HG03103 (cell line): ENCODE results near the gene HORMAD1.
A peak's percentile ranks its signal among the peaks of the same experiment; 100 is the strongest.
"Not testable (repeated sequence)": the region's sequence is repeated elsewhere in the genome, so short reads cannot be mapped to it uniquely, and the experiment has no call there.

Experiments
- ATAC-seq: cut with Tn5 transposase; IDR thresholded peaks from one replicate; pipeline ENCODE4 v1.9.1; 2021; ENCODE audit warnings: low read depth; ENCODE audit not compliant: unreplicated experiment

Gene HORMAD1, protein sequence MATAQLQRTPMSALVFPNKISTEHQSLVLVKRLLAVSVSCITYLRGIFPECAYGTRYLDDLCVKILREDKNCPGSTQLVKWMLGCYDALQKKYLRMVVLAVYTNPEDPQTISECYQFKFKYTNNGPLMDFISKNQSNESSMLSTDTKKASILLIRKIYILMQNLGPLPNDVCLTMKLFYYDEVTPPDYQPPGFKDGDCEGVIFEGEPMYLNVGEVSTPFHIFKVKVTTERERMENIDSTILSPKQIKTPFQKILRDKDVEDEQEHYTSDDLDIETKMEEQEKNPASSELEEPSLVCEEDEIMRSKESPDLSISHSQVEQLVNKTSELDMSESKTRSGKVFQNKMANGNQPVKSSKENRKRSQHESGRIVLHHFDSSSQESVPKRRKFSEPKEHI

DNA sequence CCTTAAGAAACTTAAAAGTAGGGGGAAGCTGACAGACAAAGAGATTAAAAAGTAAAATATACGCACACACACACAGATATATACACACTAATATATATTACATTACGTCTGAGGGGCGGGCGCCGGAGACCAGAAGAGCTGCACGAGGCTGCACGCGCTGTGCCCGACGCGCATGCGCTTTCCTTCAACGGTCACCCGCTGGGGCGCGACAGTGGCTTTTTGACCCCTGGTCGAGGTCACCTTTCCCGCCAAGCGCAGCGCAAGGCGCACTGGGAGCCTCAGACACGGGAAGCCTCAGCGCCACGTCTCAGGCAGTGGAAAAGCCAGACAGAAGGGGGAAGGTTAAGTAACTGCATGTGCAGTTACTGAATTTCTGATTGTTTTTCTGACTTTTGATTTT lies at the start of gene HORMAD1:
Gene HORMAD1 (minus strand): TSS at position 193 of the 400 bp plus-strand sequence. CDS start 1,390 bp downstream, outside the sequence.
- ATAC-seq, result no peak

DNA sequence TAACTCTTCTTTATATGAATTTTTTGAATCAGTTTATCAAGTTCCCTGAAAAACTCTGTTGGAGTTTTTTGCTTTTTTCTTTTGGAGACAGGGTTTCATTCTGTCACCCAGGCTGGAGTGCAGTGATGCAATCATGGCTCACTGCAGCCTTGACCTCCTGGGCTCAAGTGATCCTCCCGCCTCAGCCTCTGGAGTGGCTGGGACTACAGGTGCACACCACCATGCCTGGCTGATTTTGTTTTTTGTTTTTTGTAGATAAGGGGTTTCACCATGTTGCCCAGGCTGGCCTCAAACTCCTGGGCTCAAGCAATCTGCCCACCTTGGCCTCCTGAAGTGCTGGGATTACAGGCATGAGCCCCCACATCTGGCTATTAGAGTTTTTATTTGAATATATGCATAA lies 47.0 kb upstream of the HORMAD1 start:
- not testable (repeated sequence) for ATAC-seq

DNA sequence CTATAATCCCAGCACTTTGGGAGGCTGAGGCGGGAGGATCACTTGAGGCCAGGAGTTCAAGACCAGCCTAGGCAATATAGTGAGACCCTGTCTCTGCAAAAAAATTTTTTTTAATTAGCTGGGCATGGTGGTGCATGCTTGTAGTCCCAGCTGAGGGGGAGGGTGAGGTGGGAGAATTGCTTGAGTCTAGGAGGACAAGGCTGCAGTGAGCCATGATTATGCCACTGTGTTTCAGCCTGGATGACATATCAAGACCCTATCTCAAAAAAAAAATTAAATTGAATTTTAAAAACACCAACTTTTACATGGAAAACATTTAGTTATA lies 45.2 kb upstream of the HORMAD1 start:
- ATAC-seq, result not testable (repeated sequence)

DNA sequence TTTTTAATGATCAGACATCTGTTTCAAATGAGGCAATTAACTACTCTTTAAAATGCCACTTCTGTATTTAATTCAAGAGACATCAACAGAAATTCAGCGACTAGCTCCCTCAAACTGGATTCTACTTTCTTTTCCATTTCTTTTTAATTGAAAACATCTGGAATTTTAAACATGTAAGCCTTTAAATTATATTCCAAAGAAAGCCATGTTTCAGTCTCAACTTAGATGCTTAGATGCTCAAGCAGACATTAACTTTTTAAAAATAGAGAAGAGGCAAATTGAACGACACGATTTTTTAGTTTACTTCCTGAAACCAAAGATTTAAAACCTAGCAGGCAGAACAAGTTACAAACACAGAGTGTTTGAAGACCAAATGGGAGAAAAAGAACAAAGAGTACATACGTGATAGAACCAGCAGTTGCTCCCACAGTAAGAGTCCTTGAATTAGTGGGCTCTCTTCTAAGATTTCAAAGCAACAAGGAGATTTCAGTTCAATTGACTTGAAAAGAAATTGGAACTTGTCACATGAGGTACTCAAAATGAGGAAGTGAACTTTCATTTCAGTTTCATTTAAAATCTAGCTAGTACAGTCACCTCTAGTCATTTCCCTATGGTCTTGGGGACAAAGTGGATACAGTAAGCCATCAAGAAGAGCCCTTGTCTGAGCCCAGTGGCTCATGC lies 44.7 kb upstream of the HORMAD1 start, which contains the start of gene CTSS:
Gene CTSS (minus strand): TSS at position 483 of the 681 bp plus-strand sequence. CDS start 1,015 bp downstream, outside the sequence.
- ATAC-seq, result peak; percentile 68

DNA sequence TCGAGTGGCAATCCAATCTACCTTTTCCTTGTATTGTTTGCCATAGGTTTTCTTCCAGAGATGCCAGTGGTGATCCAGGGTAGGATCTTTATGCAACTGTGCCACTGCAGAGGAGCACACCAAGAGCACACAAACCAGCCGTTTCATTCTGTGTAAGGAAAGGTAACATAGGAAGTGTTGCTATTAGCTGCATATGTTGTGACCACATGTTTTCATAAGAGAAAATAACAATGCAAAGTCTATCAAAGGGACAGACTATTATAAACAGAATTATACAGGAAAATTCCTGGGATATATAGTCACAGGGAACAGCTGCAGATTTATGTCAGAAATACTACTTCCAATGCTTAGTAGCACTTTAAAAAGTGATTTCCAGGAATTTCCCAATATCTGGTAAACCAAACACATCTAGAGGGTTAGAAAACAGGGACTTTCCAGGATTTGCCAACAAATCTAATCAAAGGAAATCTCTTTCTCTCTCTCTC lies 44.0 kb upstream of the HORMAD1 start:
- no peak for ATAC-seq

DNA sequence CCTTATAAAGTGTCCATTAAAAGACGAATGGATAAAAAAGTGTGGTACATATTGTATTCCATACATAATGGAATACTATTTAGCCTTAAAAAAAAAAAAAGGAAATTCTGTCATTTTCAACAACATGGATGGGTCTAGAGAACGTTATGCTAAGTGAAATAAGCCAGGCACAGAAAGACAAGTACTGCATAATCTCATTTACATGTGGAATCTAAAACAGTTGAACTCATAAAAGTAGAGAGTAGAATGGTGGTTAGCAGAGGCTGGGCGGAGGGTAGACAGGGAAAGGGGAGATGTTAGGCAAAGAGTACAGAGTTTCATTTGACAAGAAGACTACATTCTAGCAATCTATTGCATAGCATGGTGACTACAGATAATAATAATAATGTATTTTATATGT lies 42.3 kb upstream of the HORMAD1 start:
- ATAC-seq, result no peak

DNA sequence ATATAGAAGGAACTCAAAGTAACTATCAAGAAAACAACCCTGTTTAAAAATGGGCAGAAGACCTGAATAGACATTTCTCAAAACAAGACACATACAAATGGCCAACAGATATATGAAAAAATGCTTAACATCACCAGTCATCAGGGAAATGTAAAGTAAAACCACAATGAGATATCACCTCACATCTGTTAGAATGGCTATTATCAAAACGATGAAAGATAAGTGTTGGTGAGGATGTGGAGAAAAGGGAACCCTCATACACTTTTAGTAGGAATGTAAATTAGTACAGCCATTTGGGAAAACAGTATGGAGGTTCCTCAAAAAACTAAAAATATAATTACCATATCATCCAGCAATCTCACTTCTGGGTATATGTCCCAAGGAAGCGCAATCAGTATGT lies 41.9 kb upstream of the HORMAD1 start:
- ATAC-seq, result no peak

DNA sequence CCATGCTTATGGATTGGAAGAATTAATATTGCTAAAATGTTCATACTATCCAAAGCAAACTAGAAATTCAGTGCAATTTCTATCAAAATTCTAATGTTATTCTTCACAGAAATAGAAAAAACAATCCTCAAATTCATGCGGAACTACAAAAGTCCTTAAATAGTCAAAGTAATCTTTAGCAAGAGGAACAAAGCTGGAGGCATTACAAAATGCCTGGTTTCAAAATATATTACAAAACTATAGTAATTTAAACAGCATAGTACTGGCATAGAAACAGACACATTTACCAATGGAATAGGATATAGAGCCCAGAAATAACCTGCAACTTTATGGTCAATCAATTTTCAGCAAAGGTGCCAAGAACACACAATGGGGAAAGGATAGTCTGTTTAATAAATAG lies 41.1 kb upstream of the HORMAD1 start:
- ATAC-seq, result no peak

DNA sequence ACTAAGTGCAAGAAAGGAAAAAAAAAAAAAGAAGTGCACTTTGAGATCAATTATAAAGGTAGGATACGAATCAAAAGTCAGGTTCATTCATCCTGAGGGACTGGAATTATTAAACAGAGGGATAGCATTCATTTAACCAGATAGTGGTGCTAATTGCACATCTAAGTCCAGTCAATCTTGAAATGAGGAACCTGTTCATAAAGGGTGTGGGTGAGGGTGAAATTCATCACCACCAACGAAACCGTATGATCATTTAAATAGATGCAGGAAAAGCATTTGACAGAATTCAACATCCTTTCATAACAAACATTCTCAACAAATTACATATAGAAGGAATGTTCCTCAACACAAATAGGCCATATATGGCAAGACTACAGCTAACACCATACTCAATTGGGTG lies 39.3 kb upstream of the HORMAD1 start:
- ATAC-seq, result no peak

DNA sequence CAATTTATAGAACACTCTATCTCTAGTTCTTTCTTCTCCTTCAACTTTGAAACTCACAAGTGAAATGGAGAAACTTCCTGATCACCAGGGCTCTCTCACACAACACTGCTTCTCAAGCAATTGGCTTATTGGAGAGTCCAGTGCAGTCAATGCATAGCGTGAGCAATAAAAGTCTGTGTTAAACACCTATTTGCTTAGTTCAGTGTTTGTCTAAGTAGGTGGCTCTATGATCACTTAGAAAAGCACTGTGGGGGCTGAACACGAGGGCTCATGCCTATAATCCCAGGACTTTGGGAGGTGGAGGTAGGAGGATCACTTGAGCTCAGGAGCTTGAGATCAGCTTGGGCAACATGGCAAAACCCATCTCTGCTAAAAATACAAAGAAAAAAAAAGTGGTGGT lies 32.7 kb upstream of the HORMAD1 start:
- ATAC-seq, result no peak

DNA sequence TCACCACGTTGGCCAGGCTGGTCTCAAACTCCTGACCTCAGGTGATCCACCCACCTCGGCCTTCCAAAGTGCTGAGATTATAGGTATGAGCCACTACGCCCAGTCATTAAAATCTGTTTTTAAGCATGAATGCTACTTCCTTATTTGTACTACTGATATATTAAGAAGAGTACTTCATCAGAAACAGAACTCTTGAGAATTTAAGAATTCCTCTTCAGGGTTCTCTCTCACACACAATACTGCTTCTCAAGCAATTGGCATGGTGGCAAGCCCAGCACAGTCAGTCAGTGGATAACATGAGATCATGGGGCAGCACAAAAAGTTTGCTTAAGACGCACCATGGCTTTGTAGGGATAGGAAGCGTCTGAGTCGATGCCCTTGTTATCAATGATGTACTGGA lies 30.7 kb upstream of the HORMAD1 start:
- no peak for ATAC-seq

DNA sequence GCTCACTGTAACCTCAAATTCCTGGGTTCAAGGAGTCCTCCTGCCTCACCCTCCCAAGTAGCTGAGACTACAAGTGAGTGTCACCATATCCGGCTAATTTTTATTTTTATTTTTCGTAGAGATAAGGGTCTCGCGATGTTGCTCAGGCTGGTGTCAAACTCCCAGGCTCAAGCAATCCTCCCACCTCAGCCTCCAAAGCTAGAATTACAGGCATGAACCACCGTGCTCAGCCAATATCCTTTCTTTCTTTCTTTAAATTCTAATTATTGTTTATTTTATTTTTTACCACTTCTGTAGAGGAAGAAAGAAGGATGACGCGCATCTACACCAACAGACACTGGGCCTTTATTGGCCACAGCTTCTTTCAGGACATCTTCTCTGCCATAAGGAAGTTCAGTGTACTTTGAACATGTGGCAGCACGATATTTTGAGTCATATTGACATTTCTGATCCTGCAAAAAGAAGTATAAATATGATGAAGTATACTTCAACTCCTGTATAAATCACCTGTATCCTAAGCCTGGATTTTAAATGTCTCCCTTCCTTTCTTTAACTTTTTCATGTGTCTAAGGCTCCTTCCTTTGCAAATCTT lies 29.1 kb upstream of the HORMAD1 start:
- ATAC-seq, result no peak

DNA sequence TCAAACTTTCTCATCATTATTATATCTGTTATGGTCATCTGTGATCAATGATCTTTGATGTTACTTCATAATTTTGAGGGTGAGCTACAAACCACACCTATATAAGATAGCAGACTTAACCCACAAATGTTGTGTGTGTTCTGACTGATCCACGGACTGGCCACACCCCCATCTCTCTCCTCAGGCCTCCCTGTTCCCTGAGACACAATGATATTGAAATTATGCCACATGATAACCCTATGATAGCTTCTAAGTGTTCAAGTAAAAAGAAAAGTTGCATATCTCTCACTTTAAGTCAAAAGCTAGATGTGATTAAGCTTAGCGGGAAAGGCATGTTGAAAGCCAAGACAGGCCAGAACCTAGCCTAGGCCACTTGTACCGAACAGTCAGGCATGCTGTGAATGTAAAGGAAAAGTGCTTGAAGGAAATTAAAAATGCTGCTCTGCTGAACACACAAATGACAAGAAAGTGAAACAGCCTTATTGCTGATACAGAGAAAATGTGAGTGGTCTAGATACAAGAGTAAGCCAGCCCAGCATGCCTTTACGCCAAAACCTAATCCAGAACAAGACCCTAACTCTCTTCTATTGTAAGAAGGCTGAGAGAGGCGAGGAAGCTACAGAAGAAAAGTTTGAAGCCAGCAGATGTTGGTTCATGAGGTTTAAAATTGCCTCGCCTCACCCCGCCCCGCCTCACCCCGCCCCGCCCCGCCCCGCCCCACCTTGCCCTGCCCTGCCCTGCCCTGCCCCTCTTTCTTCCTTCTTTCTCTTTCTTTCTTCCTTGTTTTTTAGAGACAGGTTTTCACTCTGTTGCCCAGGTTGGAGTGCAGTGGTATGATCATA lies 28.4 kb upstream of the HORMAD1 start:
- ATAC-seq, result no peak

DNA sequence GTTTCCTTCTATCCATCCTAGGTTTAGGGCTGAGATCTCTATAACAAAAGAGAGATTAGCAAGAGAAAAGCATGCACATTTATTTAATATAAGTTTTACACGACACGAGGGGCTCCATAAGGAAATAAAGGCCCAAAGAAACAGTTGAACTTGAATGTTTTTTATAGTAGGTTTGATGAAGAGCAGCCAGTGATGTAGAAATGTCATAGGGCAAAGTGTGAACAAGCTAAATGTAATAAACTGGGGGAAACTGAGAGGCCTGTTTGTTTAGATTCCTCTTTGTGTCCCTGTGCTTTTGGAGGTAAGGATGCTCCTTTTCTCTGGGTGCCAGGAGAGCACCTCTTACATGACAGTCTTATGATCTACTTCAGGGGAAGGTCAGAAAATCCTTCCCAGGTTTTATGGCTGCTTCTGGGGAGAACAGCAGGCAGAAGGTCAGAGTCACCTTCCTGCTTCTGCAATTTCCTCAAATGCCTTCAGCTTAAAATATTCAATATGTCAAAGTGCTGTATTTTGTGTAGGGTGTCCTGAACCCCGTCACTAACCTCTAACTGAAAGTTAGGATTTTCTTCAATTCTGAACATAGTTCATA lies 9.5 kb upstream of the HORMAD1 start:
- ATAC-seq, result no peak

DNA sequence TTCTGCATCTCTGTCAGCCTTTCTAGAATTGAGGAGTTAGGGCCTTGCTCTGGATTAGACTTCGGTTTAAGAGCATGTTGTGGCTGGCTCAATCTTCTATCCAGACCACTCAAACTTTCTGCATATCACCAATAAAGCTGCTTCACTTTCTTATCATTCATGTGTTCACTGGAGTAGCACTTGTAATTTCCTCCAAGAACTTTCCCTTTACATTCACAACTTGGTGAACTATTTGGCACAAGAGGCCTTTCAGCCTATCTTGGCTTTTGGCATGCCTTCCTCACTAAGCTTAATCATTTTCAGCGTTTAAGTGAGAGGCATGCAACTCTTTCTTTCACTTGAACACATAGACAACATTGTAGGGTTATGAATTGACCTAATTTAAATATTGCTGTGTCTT lies 3.6 kb upstream of the HORMAD1 start:
- no peak for ATAC-seq

DNA sequence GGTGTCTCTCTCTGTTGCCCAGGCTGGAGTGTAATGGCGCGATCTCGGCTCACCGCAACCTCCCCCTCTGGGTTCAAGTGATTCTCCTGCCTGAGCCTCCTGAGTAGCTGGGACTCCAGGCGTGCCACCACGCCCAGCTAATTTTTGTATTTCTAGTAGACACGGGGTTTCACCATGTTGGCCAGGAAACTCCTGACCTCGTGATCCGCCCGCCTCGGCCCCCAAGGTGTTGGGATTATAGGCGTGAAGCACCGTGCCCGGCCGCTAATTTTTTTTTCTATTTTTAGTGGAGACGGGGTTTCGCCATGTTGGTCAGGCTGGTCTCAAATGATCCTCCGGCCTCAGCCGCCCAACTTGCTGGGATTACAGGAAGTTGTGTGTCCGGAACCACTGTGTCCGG lies 597 bp downstream of the HORMAD1 start:
- no peak for ATAC-seq

DNA sequence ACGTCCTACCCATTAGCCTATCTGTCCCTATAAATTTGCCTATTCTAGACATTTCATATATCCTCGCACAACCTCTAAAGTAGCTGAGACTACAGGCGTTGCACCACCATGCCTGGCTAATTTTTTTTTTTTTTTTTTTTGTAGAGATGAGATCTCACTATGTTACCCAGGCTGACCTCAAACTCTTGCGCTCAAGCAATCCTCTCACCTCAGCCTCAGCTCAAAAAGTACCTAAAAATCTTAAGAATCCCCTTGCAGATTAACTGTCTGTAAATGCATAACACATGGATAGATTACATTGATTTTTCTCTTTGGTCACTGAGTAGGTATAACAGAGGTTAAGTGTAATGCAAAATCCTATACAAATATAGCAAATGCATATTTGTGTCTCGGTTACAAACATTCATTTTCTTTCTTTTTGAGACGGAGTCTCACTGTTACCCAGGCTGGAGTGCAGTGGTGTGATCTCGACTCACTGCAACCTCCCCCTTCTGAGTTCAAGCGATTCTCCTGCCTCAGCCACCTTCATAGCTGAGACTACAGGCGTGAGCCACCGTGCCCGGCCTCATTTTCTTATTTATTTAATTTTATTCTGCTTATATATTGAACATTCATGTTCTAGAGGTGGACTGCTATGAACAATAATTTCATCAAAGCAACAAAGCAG lies 2.3 kb downstream of the HORMAD1 start:
- no peak for ATAC-seq

DNA sequence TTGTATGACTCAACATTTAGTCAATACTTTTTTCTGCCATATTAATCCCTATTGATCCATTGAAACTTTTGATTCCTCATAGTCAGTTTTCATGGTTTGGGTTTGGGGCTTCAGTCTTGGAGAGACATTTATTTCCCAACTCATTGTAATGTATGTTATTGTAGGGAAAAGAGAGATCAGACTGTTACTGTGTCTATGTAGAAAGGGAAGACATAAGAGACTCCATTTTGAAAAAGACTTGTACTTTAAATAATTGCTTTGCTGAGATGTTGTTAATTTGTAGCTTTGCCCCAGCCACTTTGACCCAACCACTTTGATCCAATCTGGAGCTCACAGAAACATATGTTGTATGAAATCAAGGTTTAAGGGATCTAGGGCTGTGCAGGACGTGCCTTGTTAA lies 11.7 kb downstream of the HORMAD1 start:
- not testable (repeated sequence) for ATAC-seq

DNA sequence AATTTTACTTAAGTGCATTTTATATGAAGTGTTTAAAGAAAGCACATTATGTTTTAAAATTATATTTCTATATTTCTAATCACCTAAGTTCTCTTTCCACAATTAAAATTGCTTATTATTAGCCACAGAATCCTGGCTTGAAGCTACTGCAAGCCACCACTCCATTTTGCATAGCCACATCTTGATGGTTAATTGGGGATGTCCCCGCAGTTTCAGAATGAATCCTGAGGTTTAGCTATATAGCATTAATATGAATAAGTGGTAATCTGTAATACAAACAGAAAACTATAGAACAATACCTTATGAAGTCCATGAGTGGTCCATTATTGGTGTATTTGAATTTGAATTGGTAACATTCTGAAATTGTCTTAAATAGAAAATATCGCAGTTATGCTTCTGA lies 12.1 kb downstream of the HORMAD1 start:
- no peak for ATAC-seq

DNA sequence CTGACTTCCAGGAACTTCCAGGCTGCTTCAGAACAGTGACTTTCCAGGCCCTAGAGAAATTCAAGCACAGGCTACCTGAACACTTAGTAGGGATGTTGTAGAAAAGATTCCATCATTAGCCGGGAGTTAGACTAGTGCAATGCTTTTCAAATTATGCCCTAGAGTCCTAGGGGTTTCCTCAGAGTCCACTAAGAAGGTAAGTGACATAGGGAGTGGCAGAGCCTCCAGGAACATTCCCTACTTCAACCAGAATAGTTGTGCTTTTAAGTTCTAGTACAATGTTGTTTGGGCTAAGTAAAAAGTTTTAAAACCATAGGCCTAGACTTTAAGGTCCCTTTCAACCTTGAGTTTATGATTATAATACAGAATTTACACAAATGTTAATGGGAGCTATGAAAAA lies 14.6 kb downstream of the HORMAD1 start:
- no peak for ATAC-seq
